ENCODE results near the gene CFAP97.
A peak's percentile ranks its signal among the peaks of the same experiment; 100 is the strongest.

Gene CFAP97

DNA sequence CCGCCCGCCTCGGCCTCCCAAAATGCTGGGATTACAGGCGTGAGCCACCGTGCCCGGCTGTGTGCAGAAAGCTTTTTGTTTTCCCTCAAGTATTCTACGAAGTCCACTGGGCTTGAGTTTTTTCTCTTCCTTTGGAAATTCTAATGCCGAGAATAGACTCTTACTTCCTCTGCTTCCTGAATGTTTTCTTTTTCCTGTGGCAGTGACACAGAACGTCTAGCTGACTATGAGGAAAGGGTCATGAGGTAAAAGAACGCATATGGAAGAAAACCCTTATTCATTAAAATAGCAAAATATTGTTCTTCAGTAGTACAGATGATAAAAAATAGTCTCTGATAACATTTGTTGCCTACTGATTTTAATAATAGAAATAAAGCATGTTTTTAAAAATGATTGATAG is 65.6 kb downstream of the CFAP97 start:
- TF ChIP-seq, protein P1, sequence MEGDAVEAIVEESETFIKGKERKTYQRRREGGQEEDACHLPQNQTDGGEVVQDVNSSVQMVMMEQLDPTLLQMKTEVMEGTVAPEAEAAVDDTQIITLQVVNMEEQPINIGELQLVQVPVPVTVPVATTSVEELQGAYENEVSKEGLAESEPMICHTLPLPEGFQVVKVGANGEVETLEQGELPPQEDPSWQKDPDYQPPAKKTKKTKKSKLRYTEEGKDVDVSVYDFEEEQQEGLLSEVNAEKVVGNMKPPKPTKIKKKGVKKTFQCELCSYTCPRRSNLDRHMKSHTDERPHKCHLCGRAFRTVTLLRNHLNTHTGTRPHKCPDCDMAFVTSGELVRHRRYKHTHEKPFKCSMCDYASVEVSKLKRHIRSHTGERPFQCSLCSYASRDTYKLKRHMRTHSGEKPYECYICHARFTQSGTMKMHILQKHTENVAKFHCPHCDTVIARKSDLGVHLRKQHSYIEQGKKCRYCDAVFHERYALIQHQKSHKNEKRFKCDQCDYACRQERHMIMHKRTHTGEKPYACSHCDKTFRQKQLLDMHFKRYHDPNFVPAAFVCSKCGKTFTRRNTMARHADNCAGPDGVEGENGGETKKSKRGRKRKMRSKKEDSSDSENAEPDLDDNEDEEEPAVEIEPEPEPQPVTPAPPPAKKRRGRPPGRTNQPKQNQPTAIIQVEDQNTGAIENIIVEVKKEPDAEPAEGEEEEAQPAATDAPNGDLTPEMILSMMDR (conservative IDR thresholded peaks at IDR 0.05; ENCODE audit: low read depth, low read length) = no peak
- H3K4me3 ChIP-seq (ENCODE audit: low read length) = no peak overlapping the region
- DNase-seq (ENCODE audit: low read depth) = no peak

DNA sequence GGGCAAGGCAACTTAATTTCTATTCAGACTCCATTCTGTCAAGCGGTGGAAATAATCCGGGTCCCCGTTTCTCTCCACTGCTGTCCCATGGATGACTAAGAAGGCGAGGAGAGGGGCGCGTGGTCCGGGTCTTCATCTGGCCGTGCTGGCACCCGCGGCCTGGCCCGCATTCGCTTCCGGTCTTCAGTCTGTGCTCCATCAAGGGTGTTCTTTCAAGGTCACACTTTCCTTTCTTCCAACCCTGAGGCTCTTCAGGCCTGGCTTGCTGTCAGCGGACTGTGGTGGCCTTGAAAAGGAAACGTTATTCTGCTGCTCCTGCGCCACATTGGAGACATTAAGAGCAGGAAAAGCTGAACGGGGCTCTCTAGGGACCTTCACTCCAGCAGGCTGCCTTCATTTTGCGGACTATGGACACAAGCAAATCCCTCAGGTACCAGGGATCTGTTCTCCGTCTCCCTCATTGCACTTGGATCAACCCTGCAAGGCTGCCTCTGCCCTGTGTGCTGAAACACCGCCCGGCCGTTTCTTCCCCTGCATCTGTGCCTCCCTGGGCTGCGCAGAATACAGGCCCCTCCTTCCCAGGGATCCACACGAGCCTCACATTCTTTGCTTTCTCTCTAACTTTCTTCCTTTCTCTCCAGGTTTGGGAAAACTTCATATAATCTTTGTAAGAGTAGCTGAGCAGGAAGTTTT is 66.4 kb downstream of the CFAP97 start:
- no peak for DNase-seq (ENCODE audit: low read depth)
- no peak overlapping the region for H3K4me3 ChIP-seq (ENCODE audit: low read length)
- TF ChIP-seq, protein P1 (conservative IDR thresholded peaks at IDR 0.05; ENCODE audit: low read depth, low read length) = no peak

DNA sequence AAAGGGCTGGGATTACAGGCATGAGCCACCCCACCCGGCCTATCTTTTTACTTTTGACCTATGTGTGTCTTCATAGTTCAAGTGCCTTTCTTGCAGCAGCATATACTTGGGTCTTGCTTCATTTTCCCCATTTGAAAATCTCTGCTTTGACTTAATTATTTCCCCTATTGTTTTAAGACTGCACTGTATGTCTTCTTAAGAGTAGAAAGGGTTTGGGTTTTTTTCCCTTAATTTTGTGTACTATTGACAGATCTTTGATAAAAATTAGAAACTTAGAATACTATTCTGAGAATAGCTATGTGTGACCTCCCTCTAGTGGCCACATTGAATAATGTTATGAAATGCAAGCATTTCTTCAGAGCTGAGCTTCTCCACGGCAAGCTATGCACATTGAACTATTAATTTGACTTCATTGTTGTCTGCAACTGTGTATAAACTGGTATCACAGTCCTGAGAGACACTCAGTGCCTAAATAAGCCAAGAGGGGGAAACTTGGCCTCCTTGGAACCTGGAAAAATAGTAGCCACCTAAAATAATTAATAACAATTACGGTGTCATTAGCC is 69.4 kb downstream of the CFAP97 start:
- no peak overlapping the region for H3K4me3 ChIP-seq (ENCODE audit: low read length)
- no peak for DNase-seq (ENCODE audit: low read depth)
- TF ChIP-seq, protein P1 (conservative IDR thresholded peaks at IDR 0.05; ENCODE audit: low read depth, low read length) = peak; percentile 59

DNA sequence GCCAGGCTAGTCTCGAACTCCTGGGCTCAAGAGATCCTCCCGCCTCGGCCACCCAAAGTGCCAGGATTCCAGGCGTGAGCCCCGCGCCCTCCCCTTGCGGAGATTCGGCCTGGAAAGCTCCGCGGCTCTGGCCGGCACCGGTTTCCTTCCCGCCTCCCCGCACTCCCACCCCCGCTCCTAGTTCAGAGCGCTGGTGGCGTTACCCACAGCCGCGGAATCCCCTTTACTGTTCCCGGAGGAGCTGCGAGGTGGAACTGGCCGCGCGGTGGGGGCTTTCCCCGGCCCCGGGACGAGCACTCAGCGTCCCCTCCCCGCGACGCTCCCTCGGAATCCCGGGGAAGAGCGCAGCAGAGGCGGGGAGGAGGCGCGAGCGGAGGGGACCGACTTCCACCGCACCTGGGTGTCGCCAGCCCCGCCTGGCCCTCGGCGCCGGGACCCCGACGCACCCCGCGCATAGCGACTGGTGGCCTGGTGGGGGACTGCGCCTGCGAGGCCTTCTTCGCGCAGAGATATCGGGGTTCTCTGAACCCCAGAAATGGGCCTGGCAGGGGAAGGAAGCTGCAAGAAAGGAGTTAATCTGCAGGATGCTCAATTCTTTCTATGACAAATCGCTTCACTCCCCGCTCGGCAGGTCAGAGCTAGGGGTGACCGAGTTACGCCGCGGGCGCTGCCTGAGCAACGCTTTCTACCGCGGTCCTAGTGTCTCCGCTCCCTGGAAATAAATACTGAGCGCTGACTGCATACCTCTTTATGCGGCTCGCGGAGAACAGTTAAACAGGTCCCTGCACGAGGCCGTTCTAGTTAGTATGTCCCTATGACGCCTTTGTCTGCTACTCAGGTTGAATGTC is 75.3 kb downstream of the CFAP97 start:
- DNase-seq (ENCODE audit: low read depth) = no peak
- TF ChIP-seq, protein P1 (conservative IDR thresholded peaks at IDR 0.05; ENCODE audit: low read depth, low read length) = peak; percentile 18
- H3K4me3 ChIP-seq (ENCODE audit: low read length) = peak overlapping the region; percentile 56

DNA sequence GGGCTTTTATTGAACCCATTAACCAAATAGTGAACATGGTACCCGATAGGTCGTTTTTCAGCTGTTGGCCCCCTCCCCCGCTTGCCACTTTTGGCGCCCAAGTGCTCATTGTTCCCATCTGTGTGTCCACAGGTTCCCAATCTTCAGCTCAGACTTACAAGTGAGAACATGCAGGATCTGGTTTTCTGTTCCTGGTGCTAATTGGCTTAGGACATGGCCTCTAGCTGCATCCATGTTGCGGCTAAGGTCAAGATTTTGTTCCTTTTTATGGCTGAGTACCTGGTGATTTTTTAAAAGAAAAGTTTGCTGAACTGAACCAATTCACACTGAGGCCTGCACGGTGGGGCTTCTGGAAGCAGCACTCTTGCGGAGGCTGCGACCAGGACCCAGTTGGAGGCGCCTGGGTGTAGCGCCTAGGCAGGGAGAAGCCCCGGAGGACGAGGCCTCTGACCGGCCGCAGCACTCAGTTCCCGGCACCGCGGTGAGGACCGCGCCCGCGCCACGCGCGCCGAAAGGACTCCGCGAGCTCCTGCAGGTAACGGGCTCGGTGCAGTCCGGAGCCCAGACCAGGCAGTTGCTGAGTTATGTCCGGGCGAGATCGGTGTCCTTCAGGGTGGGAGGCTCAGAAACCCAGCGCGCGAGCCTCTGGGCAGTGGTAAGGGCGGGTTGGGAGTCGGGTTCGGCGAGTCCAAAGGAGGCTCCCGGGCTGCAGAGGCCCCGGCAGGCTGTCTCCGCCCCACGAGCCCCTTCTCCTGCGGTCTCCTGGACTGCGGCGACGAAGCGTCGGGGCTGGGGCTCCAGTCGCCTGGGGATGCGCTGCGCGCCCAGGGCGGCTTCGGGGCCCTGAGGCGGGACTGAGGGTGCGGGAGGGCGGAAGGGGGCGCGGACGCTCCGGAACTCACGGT is 76.5 kb downstream of the CFAP97 start:
- TF ChIP-seq, protein P1 (conservative IDR thresholded peaks at IDR 0.05; ENCODE audit: low read depth, low read length) = no peak
- no peak for DNase-seq (ENCODE audit: low read depth)
- H3K4me3 ChIP-seq (ENCODE audit: low read length) = peak overlapping the region; percentile 56

DNA sequence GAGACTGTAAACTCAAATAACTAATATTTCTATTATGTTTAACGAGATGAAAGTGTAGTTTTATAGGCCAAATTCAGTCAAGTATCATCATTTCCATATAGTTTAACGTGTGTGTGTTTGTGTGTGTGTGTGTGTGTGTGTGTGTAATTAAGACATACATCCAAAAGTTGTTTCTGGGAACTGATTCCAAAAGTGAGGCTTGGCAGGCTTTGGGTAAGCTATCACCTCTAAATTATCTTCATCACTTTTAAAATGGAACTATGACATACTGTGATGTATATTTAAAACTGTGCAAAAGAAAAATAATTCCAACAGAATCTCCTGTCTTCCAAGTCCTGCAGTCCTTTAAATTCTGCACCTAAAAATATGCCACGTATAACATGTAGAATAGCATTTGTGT is 79.8 kb downstream of the CFAP97 start:
- TF ChIP-seq, protein P1 (conservative IDR thresholded peaks at IDR 0.05; ENCODE audit: low read depth, low read length) = no peak
- DNase-seq (ENCODE audit: low read depth) = no peak
- H3K4me3 ChIP-seq (ENCODE audit: low read length) = no peak overlapping the region
